ENCODE measurements around the gene UVRAG.
A peak's percentile ranks its signal among the peaks of the same experiment; 100 is the strongest.

The UVRAG gene

DNA sequence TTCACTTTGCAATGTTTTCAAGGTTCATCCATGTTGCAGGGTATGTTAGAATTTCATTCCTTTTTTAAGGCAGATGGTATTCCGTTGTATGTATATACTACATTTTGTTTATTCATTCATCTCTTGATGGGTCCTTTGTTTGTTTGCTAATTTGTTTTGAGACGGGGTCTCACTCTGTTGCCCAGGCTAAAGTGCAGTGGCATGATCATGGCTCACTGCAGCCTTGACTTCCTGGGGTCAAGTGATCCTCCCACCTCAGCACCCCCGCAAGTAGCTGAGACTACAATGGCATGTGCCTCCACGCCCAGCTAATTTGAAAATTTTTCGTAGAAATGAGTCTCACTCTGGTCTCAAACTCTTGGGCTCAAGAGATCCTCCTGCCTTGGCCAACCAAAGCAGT is 6.2 kb downstream of the UVRAG start:
- Histone ChIP-seq H4K20me1 (ENCODE audit: insufficient read depth) (0 out of 2 replicates have a peak, but pooled peaks cover 4% of the 10 kb centered on the region), H2AFZ (ENCODE audit: low read depth) (no peak overlapping the region), H3K36me3 (ENCODE audit: insufficient read depth) (no peaks in the 10 kb centered on the region), H3K27ac (no peak overlapping the region), H3K4me3 (IDR thresholded peaks at IDR 0.05; ENCODE audit: insufficient read depth, low read depth, low read length) (no peak overlapping the region), H3K9ac (no peak overlapping the region), H3K4me2 (no peak overlapping the region), H3K27me3 (ENCODE audit: insufficient read depth, low read depth) (no peaks in the 10 kb centered on the region), H3K79me2 (ENCODE audit: insufficient read depth, low read depth) (peaks cover 32% of the 10 kb centered on the region; the same call in 1 of the 2 replicates), H3K4me1 (ENCODE audit: low read depth, poor library complexity, severe bottlenecking) (peaks cover 78% of the 10 kb centered on the region)
- TF ChIP-seq, protein P1, sequence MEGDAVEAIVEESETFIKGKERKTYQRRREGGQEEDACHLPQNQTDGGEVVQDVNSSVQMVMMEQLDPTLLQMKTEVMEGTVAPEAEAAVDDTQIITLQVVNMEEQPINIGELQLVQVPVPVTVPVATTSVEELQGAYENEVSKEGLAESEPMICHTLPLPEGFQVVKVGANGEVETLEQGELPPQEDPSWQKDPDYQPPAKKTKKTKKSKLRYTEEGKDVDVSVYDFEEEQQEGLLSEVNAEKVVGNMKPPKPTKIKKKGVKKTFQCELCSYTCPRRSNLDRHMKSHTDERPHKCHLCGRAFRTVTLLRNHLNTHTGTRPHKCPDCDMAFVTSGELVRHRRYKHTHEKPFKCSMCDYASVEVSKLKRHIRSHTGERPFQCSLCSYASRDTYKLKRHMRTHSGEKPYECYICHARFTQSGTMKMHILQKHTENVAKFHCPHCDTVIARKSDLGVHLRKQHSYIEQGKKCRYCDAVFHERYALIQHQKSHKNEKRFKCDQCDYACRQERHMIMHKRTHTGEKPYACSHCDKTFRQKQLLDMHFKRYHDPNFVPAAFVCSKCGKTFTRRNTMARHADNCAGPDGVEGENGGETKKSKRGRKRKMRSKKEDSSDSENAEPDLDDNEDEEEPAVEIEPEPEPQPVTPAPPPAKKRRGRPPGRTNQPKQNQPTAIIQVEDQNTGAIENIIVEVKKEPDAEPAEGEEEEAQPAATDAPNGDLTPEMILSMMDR (conservative IDR thresholded peaks at IDR 0.05; ENCODE audit: low read depth, low read length) = no peak

DNA sequence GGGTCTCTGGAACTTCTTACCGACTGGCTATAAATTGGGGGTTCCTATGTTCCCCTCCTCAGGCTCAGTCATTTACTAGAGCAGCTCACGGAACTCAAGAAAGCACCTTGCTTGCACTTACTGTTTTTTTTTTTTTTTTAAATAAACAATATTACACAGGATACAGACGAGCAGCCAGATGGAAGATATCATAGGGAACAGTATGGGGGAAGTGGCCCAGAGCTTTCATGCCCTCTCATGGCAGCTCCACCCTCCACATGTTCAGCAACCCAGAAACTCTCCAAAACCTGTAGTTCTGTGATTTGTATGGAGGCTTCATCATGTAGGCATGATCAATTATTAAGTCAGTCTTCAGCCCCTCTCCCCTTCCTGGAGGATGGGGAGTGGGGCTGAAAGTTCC is 7.5 kb downstream of the UVRAG start:
- Histone ChIP-seq H3K4me3 (IDR thresholded peaks at IDR 0.05; ENCODE audit: insufficient read depth, low read depth, low read length) (no peak overlapping the region), H3K27ac (no peak overlapping the region), H3K4me2 (no peak overlapping the region), H3K9ac (no peak overlapping the region), H2AFZ (ENCODE audit: low read depth) (no peak overlapping the region), H3K4me1 (ENCODE audit: low read depth, poor library complexity, severe bottlenecking) (peaks cover 77% of the 10 kb centered on the region), H3K36me3 (ENCODE audit: insufficient read depth) (no peaks in the 10 kb centered on the region), H4K20me1 (ENCODE audit: insufficient read depth) (0 out of 2 replicates have a peak, but pooled peaks cover 4% of the 10 kb centered on the region), H3K79me2 (ENCODE audit: insufficient read depth, low read depth) (peaks cover 33% of the 10 kb centered on the region; the same call in 1 of the 2 replicates), H3K27me3 (ENCODE audit: insufficient read depth, low read depth) (no peaks in the 10 kb centered on the region)
- TF ChIP-seq, protein P1 (conservative IDR thresholded peaks at IDR 0.05; ENCODE audit: low read depth, low read length) = no peak

GRCh38 chr11:75823415-75823814 is 8.4 kb downstream of the UVRAG start:
- Histone ChIP-seq H3K9ac (no peak overlapping the region), H3K27ac (peak overlapping the region; percentile 16; the same call in 1 of the 2 replicates), H2AFZ (ENCODE audit: low read depth) (no peak overlapping the region), H3K4me3 (IDR thresholded peaks at IDR 0.05; ENCODE audit: insufficient read depth, low read depth, low read length) (no peak overlapping the region), H3K79me2 (ENCODE audit: insufficient read depth, low read depth) (peaks cover 33% of the 10 kb centered on the region; the same call in 1 of the 2 replicates), H4K20me1 (ENCODE audit: insufficient read depth) (0 out of 2 replicates have a peak, but pooled peaks cover 4% of the 10 kb centered on the region), H3K27me3 (ENCODE audit: insufficient read depth, low read depth) (no peaks in the 10 kb centered on the region), H3K4me2 (peak overlapping the region; percentile 64; the same call in 1 of the 2 replicates), H3K4me1 (ENCODE audit: low read depth, poor library complexity, severe bottlenecking) (peaks cover 77% of the 10 kb centered on the region), H3K36me3 (ENCODE audit: insufficient read depth) (no peaks in the 10 kb centered on the region)
- TF ChIP-seq, protein P1 (conservative IDR thresholded peaks at IDR 0.05; ENCODE audit: low read depth, low read length) = no peak

- 0 out of 2 replicates have a peak, but pooled peaks cover 4% of the 10 kb centered on the region for H4K20me1 ChIP-seq (ENCODE audit: insufficient read depth)
- no peak overlapping the region for H3K9ac ChIP-seq
- TF ChIP-seq, protein P1 (conservative IDR thresholded peaks at IDR 0.05; ENCODE audit: low read depth, low read length) = no peak
- H3K4me2 ChIP-seq = peak overlapping the region; percentile 64
- H3K27me3 ChIP-seq (ENCODE audit: insufficient read depth, low read depth) = no peaks in the 10 kb centered on the region
- H2AFZ ChIP-seq (ENCODE audit: low read depth) = no peak overlapping the region
- peaks cover 72% of the 10 kb centered on the region for H3K4me1 ChIP-seq (ENCODE audit: low read depth, poor library complexity, severe bottlenecking)
- H3K27ac ChIP-seq = peak overlapping the region; percentile 16; the same call in 1 of the 2 replicates
- no peak overlapping the region for H3K4me3 ChIP-seq (IDR thresholded peaks at IDR 0.05; ENCODE audit: insufficient read depth, low read depth, low read length)
- no peaks in the 10 kb centered on the region for H3K36me3 ChIP-seq (ENCODE audit: insufficient read depth)
- H3K79me2 ChIP-seq (ENCODE audit: insufficient read depth, low read depth) = peaks cover 33% of the 10 kb centered on the region; the same call in 1 of the 2 replicates
Measured at GRCh38 chr11:75823946-75824345, 8.9 kb downstream of the UVRAG start.
